NCI-H2227 (cell line): ENCODE measurements around the gene DNAJB14.

Experiments used
- DNase-seq: peaks from one replicate; lab custom pipeline; 2025; ENCODE audit not compliant: unreplicated experiment; lab: John Stamatoyannopoulos, UW

The DNAJB14 gene

GRCh38 chr4:99872570-99872969, 73.8 kb downstream of the DNAJB14 start:
- no peak for DNase-seq

GRCh38 chr4:99868126-99868596, 78.3 kb downstream of the DNAJB14 start:
- no peak for DNase-seq

- DNase-seq: no peak
These were observed 82.6 kb downstream of the DNAJB14 start for GRCh38 chr4:99863804-99864203.

GRCh38 chr4:99861120-99861905, 85.1 kb downstream of the DNAJB14 start:
- no peak for DNase-seq

- DNase-seq: no peak
These were observed 85.9 kb downstream of the DNAJB14 start for GRCh38 chr4:99860521-99860920.

- DNase-seq: no peak
These were observed 86.8 kb downstream of the DNAJB14 start for GRCh38 chr4:99859618-99860017.

- no peak for DNase-seq
These were observed 89.1 kb downstream of the DNAJB14 start for GRCh38 chr4:99857307-99857706.

GRCh38 chr4:99856166-99856565, 90.3 kb downstream of the DNAJB14 start:
- no peak for DNase-seq

GRCh38 chr4:99855678-99856077, 90.7 kb downstream of the DNAJB14 start:
- no peak for DNase-seq

- DNase-seq: no peak
These were observed 92.4 kb downstream of the DNAJB14 start for GRCh38 chr4:99853999-99854398.

- DNase-seq: no peak
These were observed 93.2 kb downstream of the DNAJB14 start for GRCh38 chr4:99853190-99853589.

GRCh38 chr4:99852199-99852749, 94.1 kb downstream of the DNAJB14 start:
- no peak for DNase-seq

- no peak for DNase-seq
These were observed 97.8 kb downstream of the DNAJB14 start for GRCh38 chr4:99848591-99849001.

GRCh38 chr4:99847362-99847976, 98.9 kb downstream of the DNAJB14 start:
- no peak for DNase-seq

- DNase-seq: no peak
These were observed 99.5 kb downstream of the DNAJB14 start for GRCh38 chr4:99846891-99847290.
